CD4-positive, alpha-beta T cell treated with Interleukin-15 for 4 hours (primary cell): ENCODE data around the gene ISLR.

Experiments
- DNase-seq: peaks from one replicate; pipeline ENCODE4 v3.0.0-alpha.2; 2020; ENCODE audit warnings: low spot score

ISLR gene

GRCh38 chr15:74212494-74212893 is 39.0 kb downstream of the ISLR start:
- no peak for DNase-seq

GRCh38 chr15:74213858-74214284 is 40.4 kb downstream of the ISLR start:
- DNase-seq = no peak

GRCh38 chr15:74214324-74215021 is 41.0 kb downstream of the ISLR start:
- no peak for DNase-seq

DNA sequence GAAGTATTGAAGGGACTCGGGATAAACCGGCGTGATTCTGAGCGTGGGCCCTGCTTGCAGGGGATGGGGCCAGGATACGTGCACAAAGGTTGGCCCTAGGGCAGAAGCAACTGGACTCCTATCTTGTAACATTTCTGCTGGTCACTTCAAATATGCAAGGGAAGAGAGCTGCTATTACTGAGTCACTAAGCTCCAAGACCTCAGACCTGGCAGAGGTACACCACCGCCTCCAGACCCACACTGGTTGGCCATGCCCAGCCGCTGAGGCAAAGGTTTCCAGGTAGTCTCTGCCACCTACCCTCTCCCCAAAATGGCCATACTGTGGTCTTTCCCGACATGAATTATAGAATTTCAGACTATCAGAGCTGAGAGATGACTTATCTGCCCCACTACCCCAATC is 42.4 kb downstream of the ISLR start:
- DNase-seq = no peak

- no peak for DNase-seq
Measured at GRCh38 chr15:74216949-74217348, 43.4 kb downstream of the ISLR start.

GRCh38 chr15:74217907-74218885 is 44.7 kb downstream of the ISLR start:
- DNase-seq = no peak

DNA sequence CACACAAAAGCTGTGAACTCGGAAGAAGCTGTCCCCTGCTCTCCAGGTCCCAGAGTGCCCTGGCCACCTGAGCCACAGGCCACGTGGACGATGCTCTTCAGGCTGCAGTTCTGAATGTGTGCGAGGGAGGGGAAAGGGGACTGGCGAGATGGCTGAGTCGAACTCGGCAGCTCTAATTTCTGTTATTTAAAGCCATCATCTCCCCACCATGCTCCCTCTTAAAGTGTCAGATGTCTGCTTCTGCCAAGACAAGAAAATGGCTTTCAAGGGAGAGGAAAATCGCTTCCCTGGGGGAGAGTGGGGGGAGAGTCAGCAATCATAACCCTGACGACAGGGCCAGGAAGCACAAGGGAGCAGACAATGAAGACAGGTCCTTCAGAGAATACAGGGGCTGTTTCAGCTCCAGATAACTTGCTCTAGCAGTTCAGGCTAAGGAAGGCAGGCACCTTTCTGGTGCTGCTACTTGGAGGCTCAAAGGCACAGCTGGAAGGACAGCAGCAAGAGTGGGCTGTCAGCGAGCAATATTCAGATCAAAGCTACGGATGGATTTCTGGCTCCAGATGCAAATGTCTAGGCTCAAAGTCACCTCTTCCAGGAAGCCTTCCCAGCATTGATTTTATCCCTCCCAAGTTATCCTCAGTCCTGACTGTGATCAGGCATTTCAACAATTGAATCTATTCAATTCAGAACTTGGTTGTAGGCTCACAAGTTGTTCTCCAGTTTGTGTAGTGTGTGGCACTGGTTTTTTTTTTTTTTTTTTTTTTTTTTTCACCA is 47.2 kb downstream of the ISLR start:
- DNase-seq = no peak

DNA sequence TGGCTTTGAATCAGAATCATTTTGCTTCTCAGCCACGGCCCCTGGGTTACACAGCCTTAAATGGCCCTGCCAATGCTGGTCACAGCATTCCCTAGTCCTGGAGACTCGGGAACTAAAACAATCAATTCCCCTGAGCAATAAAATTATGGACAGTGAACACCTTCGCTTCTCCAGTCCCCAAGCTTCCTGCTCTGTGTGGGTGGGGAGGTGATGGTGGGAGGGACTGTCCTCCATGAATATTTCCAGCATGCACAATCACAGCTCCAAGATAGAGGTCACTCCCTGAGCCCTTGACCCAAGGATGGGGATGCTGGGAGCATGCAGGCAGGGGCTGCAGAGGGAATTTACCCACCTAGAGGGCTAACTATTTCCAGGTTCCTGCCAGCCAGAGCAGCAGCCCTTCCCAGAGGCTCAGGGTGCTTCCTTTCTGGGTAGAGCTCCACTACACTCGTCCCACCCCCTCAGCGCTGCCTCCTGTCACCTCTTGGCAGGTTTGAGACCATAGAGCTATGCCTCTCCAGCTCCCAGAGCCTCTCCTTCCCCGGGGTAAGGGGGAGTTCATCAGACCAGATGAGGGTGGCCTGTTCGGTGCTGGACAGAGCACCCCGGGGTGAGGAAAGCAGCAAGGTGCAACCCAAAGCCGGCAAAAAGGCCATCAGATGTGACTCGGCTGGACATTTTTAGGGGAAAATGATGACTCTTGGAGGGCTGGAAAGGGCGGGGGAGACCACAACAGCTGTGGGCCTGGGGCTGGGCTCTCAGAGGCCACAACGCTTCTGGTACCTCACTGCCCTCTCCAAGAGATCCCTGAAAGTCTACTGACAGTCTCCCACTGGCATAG is 48.1 kb downstream of the ISLR start:
- DNase-seq = no peak

- DNase-seq = no peak
Measured at GRCh38 chr15:74222240-74223119, 49.0 kb downstream of the ISLR start.

DNA sequence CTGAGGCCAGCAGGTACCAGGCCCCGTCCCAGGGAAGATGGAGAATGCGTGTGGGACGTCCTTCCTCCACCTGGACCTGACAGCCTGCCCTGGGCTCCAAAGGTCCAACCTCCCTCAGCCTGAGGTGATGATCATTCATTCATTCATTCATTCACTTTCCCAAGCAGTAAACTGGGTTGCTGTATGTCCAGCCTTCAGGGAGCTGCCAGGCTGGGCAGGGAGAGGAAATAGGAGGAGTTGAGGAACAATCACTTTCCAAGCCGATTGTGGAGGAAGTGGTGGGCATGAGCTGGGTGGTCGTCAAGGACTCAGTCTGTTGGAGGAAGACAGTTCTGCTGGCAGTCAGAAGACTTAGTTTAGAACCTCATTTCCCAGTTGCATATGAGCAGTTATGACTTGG is 52.4 kb downstream of the ISLR start:
- no peak for DNase-seq
